CD4-positive, CD25-positive, alpha-beta regulatory T cell (primary cell): ENCODE measurements around the gene BLOC1S3. TPM values are rescaled to one million over a fixed set of nuclear protein-coding genes. Genes with fewer than 3 reads are reported as not detected.
A peak's percentile ranks its signal among the peaks of the same experiment; 100 is the strongest.

ENCODE experiments used
- ATAC-seq, 2 donors: fragments of 150-1000 bp; cut with Tn5 transposase; one replicate each; pipeline ENCODE4 v1.10.0; 2021; ENCODE audit warnings: low read depth in 2 of 2, moderate number of reproducible peaks in 2 of 2, moderate library complexity in 1 of 2
- DNase-seq, 3 donors: peaks; one replicate each; pipeline versions ENCODE4 v3.0.0 to v3.0.0-alpha.2; 2012 to 2022; ENCODE audit warnings: mixed read lengths in 1 of 3
- H3K27ac ChIP-seq: one replicate; pipeline ENCODE4 v1.7.0; 2013; ENCODE audit warnings: mild to moderate bottlenecking, low read length; ENCODE audit not compliant: insufficient read depth, poor library complexity, severe bottlenecking
- H3K27me3 ChIP-seq: one replicate; pipeline ENCODE4 v1.7.0; 2013; ENCODE audit warnings: low read length; ENCODE audit not compliant: control insufficient read depth, insufficient read depth
- H3K36me3 ChIP-seq: one replicate; pipeline ENCODE4 v1.7.0; 2013; ENCODE audit warnings: mild to moderate bottlenecking, low read length, moderate library complexity; ENCODE audit not compliant: control insufficient read depth, insufficient read depth
- H3K4me1 ChIP-seq: 2 replicates; pipeline ENCODE4 v1.7.0; 2013; ENCODE audit warnings: mild to moderate bottlenecking, low read length; ENCODE audit not compliant: insufficient read depth, control insufficient read depth, poor library complexity, severe bottlenecking
- H3K4me3 ChIP-seq: one replicate; pipeline ENCODE4 v1.7.0; 2013; ENCODE audit warnings: low read depth, mild to moderate bottlenecking, low read length, moderate library complexity
- H3K9me3 ChIP-seq, 2 experiments: 1 replicate in 1 of 2; 2 replicates in 1 of 2; pipeline ENCODE4 v1.7.0; 2013; ENCODE audit warnings: low read length in 2 of 2, mild to moderate bottlenecking in 1 of 2, moderate library complexity in 1 of 2; ENCODE audit not compliant: control insufficient read depth in 2 of 2
- H3K27ac Mint-ChIP-seq, 3 donors: one replicate each; pipeline ENCODE4 v1.8.0; 2020 to 2022; ENCODE audit warnings: mild to moderate bottlenecking in 3 of 3, mixed read lengths in 3 of 3, moderate library complexity in 2 of 3
- H3K27me3 Mint-ChIP-seq: one replicate; pipeline ENCODE4 v1.8.0; 2022; ENCODE audit warnings: mild to moderate bottlenecking, mixed read lengths
- H3K36me3 Mint-ChIP-seq: one replicate; pipeline ENCODE4 v1.8.0; 2020; ENCODE audit warnings: mixed read lengths
- H3K4me1 Mint-ChIP-seq, 4 donors: one replicate each; pipeline ENCODE4 v1.8.0; 2020 to 2022; ENCODE audit warnings: mixed read lengths in 4 of 4, mild to moderate bottlenecking in 1 of 4
- H3K4me3 Mint-ChIP-seq, 4 donors: one replicate each; pipeline ENCODE4 v1.8.0; 2020 to 2022; ENCODE audit warnings: mild to moderate bottlenecking in 4 of 4, mixed read lengths in 4 of 4, moderate library complexity in 3 of 4
- H3K9me3 Mint-ChIP-seq, 7 donors: one replicate each; pipeline ENCODE4 v1.8.0; 2020 to 2022; ENCODE audit warnings: mixed read lengths in 7 of 7, mild to moderate bottlenecking in 3 of 7, moderate library complexity in 2 of 7
- polyA plus RNA-seq, 4 donors: library from polyadenylated mRNA; unstranded; fragments of 300-500 nt; fragmentation: Illumina TruSeq; gene quantifications; one replicate each; pipeline ENCODE4 v1.2.3, GENCODE V29; 2021
- total RNA-seq: library from RNA; stranded (reverse); gene quantifications from one replicate; pipeline ENCODE4 v1.2.3, GENCODE V29; 2022

Gene BLOC1S3
- total and polyA plus RNA-seq, 5 donors from 2014 or later, result 12.8 to 22.9 (median 18.5) TPM

DNA sequence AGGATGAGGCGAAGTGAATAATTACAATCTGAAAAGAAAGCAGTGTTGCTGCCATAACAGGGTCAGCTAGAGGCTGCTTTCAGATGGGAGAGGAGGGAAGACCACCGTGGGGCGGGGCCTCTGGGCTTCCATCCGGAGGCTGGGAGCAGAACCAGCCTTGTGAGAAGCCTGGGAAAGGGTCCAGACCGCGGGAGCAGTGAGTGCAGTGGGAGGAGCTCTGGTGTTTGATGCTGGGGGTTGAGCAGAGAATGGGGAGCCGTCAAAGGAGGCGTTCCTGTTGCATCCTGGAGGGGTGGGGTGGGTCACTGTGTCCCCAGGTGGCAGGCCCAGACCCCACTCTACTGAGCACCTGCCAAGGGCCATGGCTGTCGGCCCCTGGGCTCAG lies 35.9 kb upstream of the BLOC1S3 start:
- Mint-ChIP-seq H3K4me3 (no peak overlapping the region), H3K27me3 (no peaks in the 10 kb centered on the region), H3K9me3 (no peaks in the 10 kb centered on the region), H3K27ac (peak overlapping the region in 2 of 3 donors; percentile 39 to 60), H3K36me3 (peaks cover 7% of the 10 kb centered on the region), H3K4me1 (peaks cover 0 to 4% (median under 1%) of the 10 kb centered on the region in 4 donors)
- Histone ChIP-seq H3K9me3 (no peaks in the 10 kb centered on the region), H3K4me1 (no peaks in the 10 kb centered on the region), H3K36me3 (peaks cover 6% of the 10 kb centered on the region), H3K27ac (no peak overlapping the region), H3K4me3 (no peak overlapping the region), H3K27me3 (no peaks in the 10 kb centered on the region)
- no peak for DNase-seq
- no peak for ATAC-seq

DNA sequence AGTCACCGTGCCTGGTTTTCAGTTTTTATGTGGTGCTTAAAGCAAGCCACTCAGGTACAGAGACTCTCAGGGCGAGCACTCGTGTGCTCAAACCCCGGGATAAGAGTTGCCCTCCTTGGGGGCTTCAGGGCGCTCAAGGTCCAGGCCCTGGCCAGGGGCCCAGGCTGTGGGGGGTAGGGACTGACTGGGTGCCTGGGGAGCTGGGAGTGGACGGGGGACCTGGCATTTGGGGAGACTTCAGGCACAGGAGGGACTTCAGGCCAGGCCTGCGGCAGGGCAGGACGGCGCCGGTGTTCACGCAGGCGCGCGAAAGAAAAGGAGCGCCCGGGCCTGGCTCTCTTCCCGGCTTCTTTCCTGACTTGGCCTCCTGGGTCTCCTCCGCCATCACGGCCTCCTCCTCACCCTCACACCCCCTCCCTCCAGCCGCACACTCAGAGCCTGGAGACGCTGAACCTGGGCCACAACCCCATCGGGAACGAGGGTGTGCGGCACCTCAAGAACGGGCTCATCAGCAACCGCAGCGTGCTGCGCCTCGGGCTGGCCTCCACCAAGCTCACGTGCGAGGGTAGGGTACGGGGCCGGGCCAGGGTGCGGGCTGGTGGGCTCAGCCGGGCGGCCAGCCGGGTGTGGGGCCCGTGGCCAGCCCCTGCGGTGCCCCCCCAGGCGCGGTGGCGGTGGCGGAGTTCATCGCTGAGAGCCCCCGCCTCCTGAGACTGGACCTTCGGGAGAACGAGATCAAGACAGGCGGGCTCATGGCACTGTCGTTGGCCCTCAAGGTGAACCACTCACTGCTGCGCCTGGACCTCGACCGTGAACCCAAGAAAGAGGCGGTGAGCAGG lies 33.9 kb upstream of the BLOC1S3 start:
- ATAC-seq, result no peak
- no peak overlapping the region for H3K4me3 Mint-ChIP-seq

DNA sequence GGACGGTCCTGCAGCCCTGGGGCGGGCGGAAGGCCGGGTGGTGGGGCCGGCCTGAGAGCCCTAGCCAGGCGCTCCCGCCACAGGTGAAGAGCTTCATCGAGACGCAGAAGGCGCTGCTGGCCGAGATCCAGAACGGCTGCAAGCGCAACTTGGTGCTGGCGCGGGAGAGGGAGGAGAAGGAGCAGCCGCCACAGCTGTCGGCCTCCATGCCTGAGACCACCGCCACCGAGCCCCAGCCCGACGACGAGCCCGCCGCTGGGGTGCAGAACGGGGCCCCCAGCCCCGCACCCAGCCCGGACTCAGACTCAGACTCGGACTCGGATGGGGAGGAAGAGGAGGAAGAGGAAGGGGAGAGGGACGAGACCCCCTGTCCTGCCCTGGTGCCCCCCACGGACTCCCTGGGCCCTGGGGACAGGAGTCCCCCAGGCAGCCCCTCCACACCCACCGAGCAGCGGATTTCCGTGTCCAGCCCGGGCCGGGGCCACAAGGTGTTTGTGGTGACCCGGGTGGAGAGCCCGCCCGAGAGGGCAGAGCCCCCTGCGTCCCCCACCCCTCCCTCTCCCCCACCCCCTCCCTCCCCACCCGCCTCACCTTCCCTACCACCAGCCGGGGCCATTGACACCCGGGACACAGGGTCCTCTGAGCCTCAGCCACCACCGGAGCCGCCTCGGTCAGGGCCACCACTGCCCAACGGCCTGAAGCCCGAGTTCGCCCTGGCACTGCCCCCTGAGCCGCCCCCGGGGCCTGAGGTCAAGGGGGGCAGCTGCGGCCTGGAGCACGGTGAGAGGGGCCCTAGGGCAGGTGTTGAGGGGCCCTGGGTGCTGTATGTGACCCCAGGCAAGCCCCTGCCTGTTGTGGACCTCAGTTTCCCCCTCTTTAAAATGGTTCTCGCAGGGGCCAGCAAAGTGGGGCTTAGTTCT lies 33.1 kb upstream of the BLOC1S3 start:
- no peak for ATAC-seq
- H3K27ac Mint-ChIP-seq, result no peak overlapping the region
- no peaks in the 10 kb centered on the region for H3K27me3 Mint-ChIP-seq

More for the DNA sequence above, 33.9 kb upstream of the BLOC1S3 start:
- H3K9me3 ChIP-seq, result no peaks in the 10 kb centered on the region
- H3K27me3 Mint-ChIP-seq, result no peaks in the 10 kb centered on the region
- H3K36me3 Mint-ChIP-seq, result peaks cover 7% of the 10 kb centered on the region
- no peaks in the 10 kb centered on the region for H3K9me3 Mint-ChIP-seq
- H3K4me3 ChIP-seq, result no peak overlapping the region
- H3K4me1 ChIP-seq, result no peaks in the 10 kb centered on the region
- H3K4me1 Mint-ChIP-seq, result peaks cover 0 to 7% (median 2%) of the 10 kb centered on the region in 4 donors
- H3K27ac Mint-ChIP-seq, result no peak overlapping the region
- no peak for DNase-seq
- H3K36me3 ChIP-seq, result peaks cover 6% of the 10 kb centered on the region
- H3K27me3 ChIP-seq, result no peaks in the 10 kb centered on the region
- no peak overlapping the region for H3K27ac ChIP-seq

DNA sequence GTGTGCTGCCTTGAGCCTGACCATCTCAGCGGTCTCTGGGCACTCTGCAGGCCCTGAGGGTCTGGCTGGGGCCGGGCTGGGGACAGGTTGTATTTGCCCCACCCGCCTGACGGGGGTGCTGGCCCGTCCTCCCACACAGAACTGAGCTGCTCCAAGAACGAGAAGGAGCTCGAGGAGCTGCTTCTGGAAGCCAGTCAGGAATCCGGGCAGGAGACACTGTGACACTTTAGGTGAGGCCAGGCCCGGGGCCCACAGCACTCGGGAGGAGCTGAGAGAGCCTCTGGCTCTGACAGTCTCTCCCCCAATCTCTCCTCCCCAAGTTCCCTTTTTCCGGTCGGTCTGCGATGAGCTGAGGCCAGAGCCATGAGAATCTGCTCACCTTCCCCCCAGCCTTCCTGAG lies 32.3 kb upstream of the BLOC1S3 start:
- Mint-ChIP-seq H3K4me3 (no peak overlapping the region), H3K4me1 (peaks cover 0 to 7% (median 2%) of the 10 kb centered on the region in 4 donors), H3K36me3 (peaks cover 7% of the 10 kb centered on the region), H3K9me3 (no peaks in the 10 kb centered on the region), H3K27ac (peak overlapping the region in 1 of 3 donors; percentile 76), H3K27me3 (no peaks in the 10 kb centered on the region)
- Histone ChIP-seq H3K4me3 (no peak overlapping the region), H3K36me3 (peaks cover 3% of the 10 kb centered on the region), H3K4me1 (no peaks in the 10 kb centered on the region), H3K9me3 (no peaks in the 10 kb centered on the region), H3K27me3 (no peaks in the 10 kb centered on the region), H3K27ac (no peak overlapping the region)
- DNase-seq, result no peak
- no peak for ATAC-seq

More for the DNA sequence above, 33.1 kb upstream of the BLOC1S3 start:
- H3K4me1 Mint-ChIP-seq, result peaks cover 0 to 7% (median 2%) of the 10 kb centered on the region in 4 donors
- no peak overlapping the region for H3K27ac ChIP-seq
- no peak overlapping the region for H3K4me3 ChIP-seq
- H3K27me3 ChIP-seq, result no peaks in the 10 kb centered on the region
- H3K36me3 Mint-ChIP-seq, result peaks cover 7% of the 10 kb centered on the region
- no peaks in the 10 kb centered on the region for H3K4me1 ChIP-seq
- H3K9me3 ChIP-seq, result no peaks in the 10 kb centered on the region
- no peak overlapping the region for H3K4me3 Mint-ChIP-seq
- H3K9me3 Mint-ChIP-seq, result no peaks in the 10 kb centered on the region
- DNase-seq, result no peak
- H3K36me3 ChIP-seq, result peaks cover 6% of the 10 kb centered on the region

DNA sequence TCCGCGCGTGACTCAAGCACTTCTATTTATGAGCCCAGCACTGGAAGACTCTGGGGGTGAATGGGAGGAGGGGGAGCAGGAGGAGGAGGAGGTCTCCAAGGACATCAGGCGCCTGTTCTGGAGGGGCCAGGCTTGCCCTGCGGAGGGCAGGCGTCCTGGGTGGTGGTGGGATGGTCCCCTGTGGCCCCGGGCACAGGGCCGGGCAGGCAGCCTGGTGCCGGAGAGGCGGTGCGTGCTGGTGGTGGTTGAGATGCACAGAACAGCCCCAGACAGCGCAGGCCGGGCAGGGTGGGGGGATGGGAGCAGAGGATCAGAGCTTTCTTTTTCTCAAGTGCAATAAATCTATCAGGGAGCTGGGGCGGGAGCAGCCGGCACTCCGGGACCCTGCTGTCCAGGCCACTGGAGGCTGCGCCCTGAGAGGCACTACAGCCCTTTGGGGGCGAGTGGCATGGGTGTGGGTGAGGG lies 31.8 kb upstream of the BLOC1S3 start:
- Mint-ChIP-seq H3K9me3 (no peaks in the 10 kb centered on the region), H3K4me3 (no peak overlapping the region), H3K4me1 (peaks cover 0 to 12% (median 2%) of the 10 kb centered on the region in 4 donors), H3K27me3 (no peaks in the 10 kb centered on the region), H3K36me3 (peaks cover 7% of the 10 kb centered on the region), H3K27ac (peak overlapping the region in 1 of 3 donors; percentile 76)
- ATAC-seq, result no peak
- Histone ChIP-seq H3K36me3 (peaks cover 3% of the 10 kb centered on the region), H3K4me1 (peaks cover 2% of the 10 kb centered on the region), H3K27ac (no peak overlapping the region), H3K4me3 (no peak overlapping the region), H3K27me3 (no peaks in the 10 kb centered on the region), H3K9me3 (no peaks in the 10 kb centered on the region)
- DNase-seq, result no peak

DNA sequence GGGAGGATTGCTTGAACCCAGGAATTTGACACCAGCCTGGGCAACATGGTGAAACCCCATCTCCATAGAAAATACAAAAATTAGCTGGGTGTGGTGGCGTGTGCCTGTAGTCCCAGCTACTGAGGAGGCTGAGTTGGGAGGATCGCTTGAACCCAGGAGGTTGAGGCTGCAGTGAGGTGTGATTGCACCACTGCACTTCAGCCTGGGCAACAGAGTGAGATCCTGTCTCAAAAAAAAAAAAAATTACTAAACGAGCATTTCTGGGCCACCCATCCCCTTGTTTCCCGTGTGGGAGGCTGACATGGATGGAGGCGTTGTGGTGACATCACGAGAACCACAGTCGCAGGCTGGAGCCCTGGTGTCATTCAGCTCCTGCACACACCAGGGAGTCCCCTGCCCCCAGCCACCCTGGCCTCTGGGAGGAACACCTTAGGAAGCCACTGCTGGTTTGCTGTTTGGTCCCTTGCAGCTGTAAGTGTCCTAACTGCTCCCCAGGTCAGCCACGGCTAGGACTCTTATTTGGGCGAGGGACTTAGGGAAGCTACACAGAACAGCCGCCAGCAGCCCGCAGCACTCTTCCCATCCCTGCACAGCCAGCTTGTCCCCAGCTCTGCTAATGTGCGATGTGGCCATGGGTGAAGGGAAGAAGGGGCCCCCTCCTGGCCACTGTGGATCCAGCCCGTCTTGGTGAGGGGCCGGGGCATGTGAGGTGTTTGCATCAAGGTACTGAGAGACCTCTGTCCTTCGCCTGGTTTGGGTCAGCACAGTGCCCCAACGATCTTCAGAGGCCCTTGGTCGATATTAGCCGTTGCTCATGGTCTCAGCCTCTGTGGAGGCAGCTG lies 30.5 kb upstream of the BLOC1S3 start:
- H3K9me3 ChIP-seq, result no peaks in the 10 kb centered on the region
- no peak overlapping the region for H3K27ac Mint-ChIP-seq
- ATAC-seq, result no peak

DNA sequence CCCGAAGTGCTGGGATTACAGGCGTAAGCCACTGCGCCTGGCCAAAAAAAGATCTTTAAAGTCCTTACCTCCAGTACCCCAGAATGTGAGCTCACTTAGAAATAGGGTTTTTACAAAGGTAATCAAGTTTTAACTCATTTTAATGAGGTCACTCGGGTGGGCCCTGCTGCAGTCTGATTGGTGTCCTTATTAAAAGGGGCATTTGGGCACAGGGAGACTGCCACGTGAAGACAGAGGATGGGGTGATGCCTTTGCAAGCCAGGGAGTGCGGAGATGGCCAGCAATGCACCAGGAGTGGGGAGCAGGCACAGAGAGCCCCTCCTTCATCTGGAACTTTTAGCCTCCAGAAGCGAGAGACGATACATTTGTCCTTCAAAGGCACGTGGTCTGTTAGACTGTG lies 29.5 kb upstream of the BLOC1S3 start:
- peaks cover 0 to 25% (median 3%) of the 10 kb centered on the region in 4 donors for H3K4me1 Mint-ChIP-seq
- ATAC-seq (no peak), DNase-seq (no peak)
- H3K9me3 ChIP-seq, result no peaks in the 10 kb centered on the region
- no peaks in the 10 kb centered on the region for H3K9me3 Mint-ChIP-seq
- no peak overlapping the region for H3K4me3 Mint-ChIP-seq
- H3K36me3 ChIP-seq, result no peaks in the 10 kb centered on the region
- H3K4me3 ChIP-seq, result no peak overlapping the region
- H3K27me3 ChIP-seq, result no peaks in the 10 kb centered on the region
- H3K4me1 ChIP-seq, result peaks cover 25% of the 10 kb centered on the region
- no peaks in the 10 kb centered on the region for H3K36me3 Mint-ChIP-seq
- no peak overlapping the region for H3K27ac Mint-ChIP-seq
- peaks cover 12% of the 10 kb centered on the region for H3K27me3 Mint-ChIP-seq
- H3K27ac ChIP-seq, result no peak overlapping the region

More for the DNA sequence above, 30.5 kb upstream of the BLOC1S3 start:
- no peak for DNase-seq
- Histone ChIP-seq H3K36me3 (no peaks in the 10 kb centered on the region), H3K4me1 (peaks cover 14% of the 10 kb centered on the region), H3K27me3 (no peaks in the 10 kb centered on the region), H3K4me3 (no peak overlapping the region), H3K27ac (no peak overlapping the region)
- peaks cover 5% of the 10 kb centered on the region for H3K27me3 Mint-ChIP-seq
- no peaks in the 10 kb centered on the region for H3K9me3 Mint-ChIP-seq
- peaks cover 0 to 17% (median under 1%) of the 10 kb centered on the region in 4 donors for H3K4me1 Mint-ChIP-seq
- H3K4me3 Mint-ChIP-seq, result no peak overlapping the region
- H3K36me3 Mint-ChIP-seq, result peaks cover under 1% of the 10 kb centered on the region
